Measurements from ENCODE around the gene ADAM22.

DNA sequence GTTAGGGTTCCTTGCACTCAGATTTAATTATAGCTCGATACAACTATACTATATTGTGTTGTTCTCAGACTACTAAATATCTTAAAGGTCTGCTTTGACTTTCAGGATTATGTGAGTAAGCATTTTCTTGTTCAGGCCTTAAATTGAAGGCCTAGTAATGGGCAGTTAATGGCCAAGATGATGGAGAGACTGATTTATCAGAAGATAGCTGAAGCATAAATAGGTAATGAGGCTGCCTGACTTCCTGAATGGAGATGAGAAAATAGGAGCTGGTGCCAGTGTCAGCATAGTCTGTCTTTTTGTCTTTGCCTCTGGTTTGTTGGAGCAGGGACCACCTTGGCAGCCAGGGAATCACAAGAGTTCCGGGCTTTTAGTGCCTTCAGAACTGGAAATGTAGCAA lies 32.2 kb downstream of the ADAM22 start:
- TF ChIP-seq, protein P1, sequence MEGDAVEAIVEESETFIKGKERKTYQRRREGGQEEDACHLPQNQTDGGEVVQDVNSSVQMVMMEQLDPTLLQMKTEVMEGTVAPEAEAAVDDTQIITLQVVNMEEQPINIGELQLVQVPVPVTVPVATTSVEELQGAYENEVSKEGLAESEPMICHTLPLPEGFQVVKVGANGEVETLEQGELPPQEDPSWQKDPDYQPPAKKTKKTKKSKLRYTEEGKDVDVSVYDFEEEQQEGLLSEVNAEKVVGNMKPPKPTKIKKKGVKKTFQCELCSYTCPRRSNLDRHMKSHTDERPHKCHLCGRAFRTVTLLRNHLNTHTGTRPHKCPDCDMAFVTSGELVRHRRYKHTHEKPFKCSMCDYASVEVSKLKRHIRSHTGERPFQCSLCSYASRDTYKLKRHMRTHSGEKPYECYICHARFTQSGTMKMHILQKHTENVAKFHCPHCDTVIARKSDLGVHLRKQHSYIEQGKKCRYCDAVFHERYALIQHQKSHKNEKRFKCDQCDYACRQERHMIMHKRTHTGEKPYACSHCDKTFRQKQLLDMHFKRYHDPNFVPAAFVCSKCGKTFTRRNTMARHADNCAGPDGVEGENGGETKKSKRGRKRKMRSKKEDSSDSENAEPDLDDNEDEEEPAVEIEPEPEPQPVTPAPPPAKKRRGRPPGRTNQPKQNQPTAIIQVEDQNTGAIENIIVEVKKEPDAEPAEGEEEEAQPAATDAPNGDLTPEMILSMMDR (IDR thresholded peaks at IDR 0.05; ENCODE audit: low read depth, low read length): no peak
- no peak for TF ChIP-seq EZH2phosphoT487 (IDR thresholded peaks at IDR 0.05; ENCODE audit: low read depth)

All from OCI-LY3 (cell line).